HepG2 (cell line): Measurements from ENCODE around the gene PDPK1.
"Not testable (repeated sequence)": the region's sequence is repeated elsewhere in the genome, so short reads cannot be mapped to it uniquely, and the experiment has no call there.

Experiments used
- CC2D1A ChIP-seq: sonication (generic); formaldehyde crosslinking; IDR thresholded peaks from 2 replicates; pipeline ENCODE4 v1.8.1; 2023; ENCODE audit warnings: mild to moderate bottlenecking, missing genetic modification reagents
- CTCF ChIP-seq: sonication (generic); formaldehyde crosslinking; IDR thresholded peaks from 2 replicates; pipeline ENCODE4 v1.5.0; 2020; ENCODE audit warnings: mild to moderate bottlenecking, missing genetic modification reagents, moderate library complexity

DNA sequence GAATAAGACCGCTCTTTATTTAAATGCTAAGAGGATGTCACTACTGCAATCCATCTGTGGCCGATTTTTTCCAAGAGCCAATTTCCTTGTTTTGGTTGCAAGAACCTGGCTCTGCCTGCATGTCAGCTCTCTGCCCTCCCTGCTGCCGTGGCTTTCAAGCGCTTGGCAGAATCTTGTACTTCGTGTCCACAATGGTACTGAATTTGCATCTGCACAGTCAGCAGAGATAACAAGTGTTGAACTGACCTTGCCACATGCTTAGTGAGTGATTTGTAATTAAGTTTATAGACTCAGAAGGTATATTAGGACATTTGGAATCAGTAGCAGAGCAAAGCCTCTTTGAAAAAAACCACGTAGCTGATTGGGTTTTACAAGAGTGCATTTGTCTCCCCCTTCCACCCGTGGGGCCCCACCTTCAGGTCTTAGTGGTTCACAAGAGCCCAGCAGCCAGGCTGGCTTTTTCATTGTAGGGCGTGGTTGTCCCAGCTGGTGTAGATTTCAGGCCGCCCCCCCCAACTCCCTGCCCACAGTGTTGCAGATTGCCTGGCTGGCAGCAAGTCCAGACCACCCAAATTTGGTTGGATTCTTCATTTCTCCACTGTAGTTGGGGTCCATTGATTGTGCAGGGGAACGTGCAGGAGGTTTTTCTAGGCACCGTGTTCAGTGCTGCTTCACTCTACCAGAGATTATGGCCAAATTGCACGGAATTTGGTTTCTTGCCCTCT is 63.6 kb downstream of the PDPK1 start:
- not testable (repeated sequence) for TF ChIP-seq CTCF, CC2D1A
